Brain microvascular endothelial cell (primary cell): ENCODE measurements around the gene PDPR.

Experiments
- DNase-seq: peaks from one replicate; pipeline ENCODE4 v3.0.0-alpha.2; 2020
- H3K27ac ChIP-seq: fragments of 250-450 bp; sonication (Bioruptor Pico); 2 replicates; pipeline ENCODE4 v1.5.1; 2020; ENCODE audit warnings: mild to moderate bottlenecking, moderate library complexity
- H3K27me3 ChIP-seq: fragments of 250-450 bp; sonication (Bioruptor Pico); replicated peaks from 2 replicates; pipeline ENCODE4 v1.5.1; 2020; ENCODE audit warnings: mild to moderate bottlenecking
- H3K36me3 ChIP-seq: fragments of 250-450 bp; sonication (Bioruptor Pico); replicated peaks from 2 replicates; pipeline ENCODE4 v1.5.1; 2020; ENCODE audit warnings: mild to moderate bottlenecking
- H3K4me3 ChIP-seq: 2 replicates; pipeline ENCODE4 v1.5.1; 2011; ENCODE audit warnings: low read depth, mild to moderate bottlenecking, control low read depth, low read length, moderate library complexity
- CTCF ChIP-seq: IDR thresholded peaks from 2 replicates; pipeline ENCODE4 v1.5.1; 2011; ENCODE audit warnings: low read depth, mild to moderate bottlenecking, moderate library complexity, low read length, control low read depth, inconsistent platforms; ENCODE audit errors: missing control alignments
- in situ Hi-C: cut with HindIII; loops from 2 replicates; pipeline ENCODE4 v1.10.0; 2017; ENCODE audit warnings: low sequenced_read_pairs, low pct_ligation_motif_present

PDPR gene

GRCh38 chr16:70157105-70157476, 43.0 kb downstream of the PDPR start:
- in situ Hi-C loops: no loop called here

GRCh38 chr16:70157477-70158260, 43.5 kb downstream of the PDPR start:
- Histone ChIP-seq H3K36me3 (peaks cover 19% of the 10 kb centered on the region), H3K4me3 (no peak overlapping the region), H3K27ac (no peak overlapping the region), H3K27me3 (no peaks in the 10 kb centered on the region)
- no peak for TF ChIP-seq CTCF
- DNase-seq: no peak
- in situ Hi-C loops: no loop called here

More at GRCh38 chr16:70157105-70157476, 43.0 kb downstream of the PDPR start:
- DNase-seq: no peak
- no peaks in the 10 kb centered on the region for H3K27me3 ChIP-seq
- peaks cover 25% of the 10 kb centered on the region for H3K36me3 ChIP-seq
- H3K27ac ChIP-seq: no peak overlapping the region
- no peak overlapping the region for H3K4me3 ChIP-seq
- no peak for TF ChIP-seq CTCF

GRCh38 chr16:70158261-70158939, 44.3 kb downstream of the PDPR start:
- H3K4me3 ChIP-seq: no peak overlapping the region
- in situ Hi-C loops: no loop called here
- H3K36me3 ChIP-seq: peaks cover 11% of the 10 kb centered on the region

GRCh38 chr16:70159355-70160348, 45.5 kb downstream of the PDPR start:
- H3K36me3 ChIP-seq: peaks cover 8% of the 10 kb centered on the region
- no peak for DNase-seq
- no peak overlapping the region for H3K27ac ChIP-seq
- H3K4me3 ChIP-seq: no peak overlapping the region
- H3K27me3 ChIP-seq: no peaks in the 10 kb centered on the region
- no peak for TF ChIP-seq CTCF
- in situ Hi-C loops: no loop called here

More at GRCh38 chr16:70158261-70158939, 44.3 kb downstream of the PDPR start:
- H3K27me3 ChIP-seq: no peaks in the 10 kb centered on the region
- no peak for DNase-seq
- H3K27ac ChIP-seq: no peak overlapping the region
- TF ChIP-seq CTCF: peak; percentile 16

- no peaks in the 10 kb centered on the region for H3K27me3 ChIP-seq
- no peak overlapping the region for H3K27ac ChIP-seq
- no peak for DNase-seq
- no peak for TF ChIP-seq CTCF
- no peak overlapping the region for H3K4me3 ChIP-seq
- in situ Hi-C loops: no loop called here
- H3K36me3 ChIP-seq: peaks cover 7% of the 10 kb centered on the region
These were observed 46.3 kb downstream of the PDPR start for GRCh38 chr16:70160388-70160787.
